ENCODE data around the gene POTEH.
"Not testable (repeated sequence)": the region's sequence is repeated elsewhere in the genome, so short reads cannot be mapped to it uniquely, and the experiment has no call there.

DNA sequence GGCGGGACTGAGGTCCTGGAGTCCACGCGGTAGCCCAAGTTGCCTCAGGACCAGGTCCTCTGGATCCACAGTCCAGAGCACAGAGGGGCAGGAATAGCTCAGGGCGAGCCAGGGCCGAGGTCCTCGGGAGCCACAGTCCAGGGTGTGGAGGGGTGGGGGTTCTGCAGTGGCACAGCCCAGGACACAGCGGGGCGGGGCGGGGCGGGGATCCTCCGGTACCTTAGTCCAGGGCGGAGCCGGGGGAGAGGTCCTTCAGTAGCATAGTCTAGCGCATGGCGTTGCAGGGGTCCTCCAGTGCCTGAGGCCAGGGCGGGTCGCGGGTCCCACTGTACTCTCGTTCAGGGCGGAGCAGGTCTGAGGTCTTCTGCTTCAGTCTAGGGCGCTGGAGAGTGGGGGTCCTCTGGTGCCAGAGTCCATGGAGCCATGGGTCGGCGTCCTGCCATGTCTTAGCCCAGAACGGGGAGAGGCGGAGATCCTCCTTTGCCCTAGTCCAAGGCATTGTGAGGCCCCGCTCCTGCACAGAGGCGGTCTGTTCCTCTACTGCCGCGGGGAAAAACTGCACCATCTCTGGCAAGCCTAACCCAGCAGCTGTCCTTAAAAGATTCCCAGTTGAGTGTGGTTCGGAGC is 71.4 kb downstream of the POTEH start:
- TF ChIP-seq MXI1 (conservative IDR thresholded peaks at IDR 0.05; ENCODE audit: poor library complexity, severe bottlenecking); CTCF (IDR thresholded peaks at IDR 0.05; ENCODE audit: poor library complexity, severe bottlenecking); POLR2AphosphoS5 (IDR thresholded peaks at IDR 0.05): not testable (repeated sequence)

Data from neural cell (in vitro differentiated cells).